Stomach (tissue), 19 donors: ENCODE results near the gene ERG28. TPM values are rescaled to one million over a fixed set of nuclear protein-coding genes. Genes with fewer than 3 reads are reported as not detected.

Source experiments
- DNase-seq, 2 donors: peaks; one replicate each; pipeline versions ENCODE4 v3.0.0 to v3.0.0-alpha.2; 2013 to 2019
- H3K27ac ChIP-seq, 5 donors: fragments of 200-600 bp in 4 of 5; sonication (generic) in 4 of 5; one replicate each; pipeline ENCODE4 v1.5.1; 2013 to 2019; ENCODE audit warnings: mild to moderate bottlenecking in 1 of 5, moderate library complexity in 1 of 5
- H3K27me3 ChIP-seq, 3 donors: fragments of 200-600 bp; sonication (generic); one replicate each; pipeline ENCODE4 v1.5.1; 2017 to 2019; ENCODE audit warnings: mixed run types in 1 of 3
- H3K36me3 ChIP-seq, 4 donors: fragments of 200-600 bp; sonication (generic); 1 replicate in 3 of 4; 2 replicates in 1 of 4; pipeline ENCODE4 v1.5.1; 2016 to 2019
- H3K4me1 ChIP-seq, 4 donors: fragments of 200-600 bp; sonication (generic); one replicate each; pipeline ENCODE4 v1.5.1; 2016 to 2019
- H3K4me3 ChIP-seq, 4 donors: fragments of 200-600 bp; sonication (generic) in 3 of 4; one replicate each; pipeline ENCODE4 v1.5.1; 2016 to 2019; ENCODE audit warnings: mild to moderate bottlenecking in 1 of 4
- H3K9me3 ChIP-seq, 4 donors: fragments of 200-600 bp; sonication (generic); one replicate each; pipeline ENCODE4 v1.5.1; 2016 to 2019
- EP300 ChIP-seq: sonication (generic); formaldehyde crosslinking; IDR thresholded peaks from one replicate; pipeline ENCODE4 v1.6.1; 2017; ENCODE audit warnings: antibody characterized with exemption
- POLR2A ChIP-seq, 4 donors: fragments of 450-650 bp; IDR thresholded peaks; one replicate each; pipeline ENCODE4 v1.6.1; 2016; ENCODE audit warnings: antibody characterized with exemption in 4 of 4, control low read depth in 2 of 4, mild to moderate bottlenecking in 1 of 4, moderate library complexity in 1 of 4
- POLR2AphosphoS5 ChIP-seq, 3 donors: sonication (generic); formaldehyde crosslinking; IDR thresholded peaks; one replicate each; pipeline ENCODE4 v1.6.1; 2016; ENCODE audit warnings: antibody characterized with exemption in 3 of 3
- WGBS, 5 donors: extraction: QIAGEN DNeasy Blood & Tissue Kit in 3 of 5; methylation state at CpG; one replicate each; pipeline versions ENCODE4 v1.1.5 to v1.1.7; 2013 to 2018; 5-methylcytosine and 5-hydroxymethylcytosine counted together
- intact Hi-C: fragments of 100-400 bp; cut with DNase I; formaldehyde crosslinking; loops from one replicate; pipeline ENCODE4 v1.15.1; 2023; ENCODE audit warnings: low total_unique reads
- long read RNA-seq, 10 donors: transcript quantifications; one replicate each; lab custom pipeline, GENCODE V29; 2026
- polyA plus RNA-seq, 3 donors: library from polyadenylated mRNA; stranded (reverse); fragments of 200-250 nt; gene quantifications; one replicate each; pipeline ENCODE4 v1.2.3, GENCODE V29; 2013
- total RNA-seq, 5 donors: library from RNA; depleted of rRNA; stranded (reverse); fragments of >200 nt; gene quantifications; one replicate each; pipeline versions ENCODE4 v1.1.0 to v1.2.3, GENCODE V29; 2014 to 2016
- TF ChIP-seq, protein P1 (sequence below), 7 experiments: fragments of 450-650 bp in 4 of 7; fragments of 200-600 bp in 3 of 7; sonication (generic) in 3 of 7; IDR thresholded peaks; one replicate each; pipeline ENCODE4 v1.5.1; 2016 to 2019; ENCODE audit warnings: antibody characterized with exemption in 7 of 7, control low read depth in 2 of 7, mild to moderate bottlenecking in 1 of 7
- donor health status: healthy with polysubstance abuse.
- donor health status: Bipolar disorder and iron deficiency.
- donor health status: healthy.

ERG28 gene, protein sequence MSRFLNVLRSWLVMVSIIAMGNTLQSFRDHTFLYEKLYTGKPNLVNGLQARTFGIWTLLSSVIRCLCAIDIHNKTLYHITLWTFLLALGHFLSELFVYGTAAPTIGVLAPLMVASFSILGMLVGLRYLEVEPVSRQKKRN
- total RNA-seq = 10 to 100 TPM in 1 of 5 donors, 1 to 10 TPM in 2, not detected in 2; 3.3 to 24.3 (median 3.9) TPM
- 10 to 100 TPM in 2 of 3 donors, 1 to 10 TPM in 1; 8.2 to 24.0 (median 12.4) TPM for polyA plus RNA-seq
- long read RNA-seq, donor 1, transcript ERG28-201 (5 exons, 2,633 nt) = major isoform, 8 of 8 reads
- long read RNA-seq, donor 1, partial matches to known transcripts = 0 of 8 reads
- long read RNA-seq, donor 1, other reads (novel, unspliced or antisense) = 0 of 8 reads
- long read RNA-seq, donor 2, transcript ERG28-201 (5 exons, 2,633 nt) = major isoform, 38 of 38 reads
- long read RNA-seq, donor 2, partial matches to known transcripts = 0 of 38 reads
- long read RNA-seq, donor 2, other reads (novel, unspliced or antisense) = 0 of 38 reads
- long read RNA-seq, donor 3, transcript ERG28-201 (5 exons, 2,633 nt) = major isoform, 15 of 15 reads
- long read RNA-seq, donor 3, partial matches to known transcripts = 0 of 15 reads
- long read RNA-seq, donor 3, other reads (novel, unspliced or antisense) = 0 of 15 reads
- long read RNA-seq, donor 4, partial matches to known transcripts = 0 of 1 reads
- long read RNA-seq, donor 4, other reads (novel, unspliced or antisense) = 0 of 1 reads
- long read RNA-seq, donor 5, transcript ERG28-201 (5 exons, 2,633 nt) = major isoform, 25 of 30 reads
- long read RNA-seq, donor 5, partial matches to known transcripts = 5 of 30 reads
- long read RNA-seq, donor 5, other reads (novel, unspliced or antisense) = 0 of 30 reads
- long read RNA-seq, donor 6, transcript ERG28-201 (5 exons, 2,633 nt) = major isoform, 77 of 94 reads
- long read RNA-seq, donor 6, partial matches to known transcripts = 11 of 94 reads
- long read RNA-seq, donor 6, other reads (novel, unspliced or antisense) = 6 of 94 reads
- long read RNA-seq, donor 7, transcript ERG28-201 (5 exons, 2,633 nt) = major isoform, 33 of 33 reads
- long read RNA-seq, donor 7, partial matches to known transcripts = 0 of 33 reads
- long read RNA-seq, donor 7, other reads (novel, unspliced or antisense) = 0 of 33 reads
- long read RNA-seq, donor 8, transcript ERG28-201 (5 exons, 2,633 nt) = major isoform, 28 of 34 reads
- long read RNA-seq, donor 8, partial matches to known transcripts = 6 of 34 reads
- long read RNA-seq, donor 8, other reads (novel, unspliced or antisense) = 0 of 34 reads
- long read RNA-seq, donor 9, transcript ERG28-201 (5 exons, 2,633 nt) = major isoform, 23 of 23 reads
- long read RNA-seq, donor 9, partial matches to known transcripts = 0 of 23 reads
- long read RNA-seq, donor 9, other reads (novel, unspliced or antisense) = 0 of 23 reads
- long read RNA-seq, donor 10, transcript ERG28-201 (5 exons, 2,633 nt) = major isoform, 9 of 9 reads
- long read RNA-seq, donor 10, partial matches to known transcripts = 0 of 9 reads
- long read RNA-seq, donor 10, other reads (novel, unspliced or antisense) = 0 of 9 reads

DNA sequence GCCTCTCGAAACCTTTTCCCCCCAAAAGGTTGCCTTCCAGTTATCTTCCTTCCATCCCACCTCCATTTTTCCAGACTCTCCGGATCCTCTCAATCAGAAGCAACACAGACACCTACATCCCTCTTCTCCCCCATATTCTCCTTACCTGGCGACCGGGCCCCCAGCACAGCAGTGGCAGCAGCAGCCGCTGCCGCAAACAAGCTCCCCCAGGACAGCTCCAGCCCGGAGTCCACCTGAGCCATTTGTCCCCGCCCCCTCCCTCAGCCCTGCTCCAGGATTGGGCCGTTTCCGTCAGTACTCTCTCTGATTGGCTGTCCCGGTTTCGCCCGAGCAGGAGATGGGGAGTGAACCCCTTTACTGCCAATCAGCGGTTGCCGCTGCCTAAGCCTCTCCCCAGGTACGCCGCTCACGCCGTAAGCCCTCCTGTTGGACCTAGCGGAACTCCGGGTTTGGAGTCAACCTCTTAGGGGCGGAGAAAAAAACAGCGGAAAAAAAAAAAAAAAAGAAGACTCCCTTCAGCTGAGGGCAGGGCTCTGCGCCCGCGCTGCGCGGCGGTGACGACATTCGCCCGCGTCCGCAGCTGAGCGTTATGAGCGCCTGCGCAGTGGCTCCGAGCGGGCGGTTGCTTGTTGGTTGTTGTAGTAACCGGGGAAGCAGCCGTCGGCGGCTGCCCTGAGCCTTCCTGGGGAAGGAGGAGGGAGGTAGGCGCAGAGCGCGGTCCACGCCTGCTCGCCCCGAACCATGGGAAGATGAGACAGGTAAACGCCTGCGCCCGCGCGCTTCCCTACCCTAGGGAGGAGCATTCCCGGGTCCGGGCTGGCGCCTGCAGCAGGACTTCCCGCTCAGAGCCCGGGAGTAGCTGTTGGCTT, at the start of gene ERG28, which contains the start of gene TTLL5:
ERG28 (minus strand) TSS at position 247 of the 869 bp plus-strand sequence. CDS start 3,374 bp downstream, outside the sequence.
TTLL5 (plus strand) TSS at position 617 of the 869 bp plus-strand sequence. CDS start 1,904 bp downstream, outside the sequence.
- TF ChIP-seq POLR2AphosphoS5 (IDR thresholded peaks at IDR 0.05) = peak; percentile 65 to 86 (median 70)
- no peak for TF ChIP-seq EP300
- TF ChIP-seq POLR2A (IDR thresholded peaks at IDR 0.05) = peak in 1 of 4 donors; percentile 49
- TF ChIP-seq, protein P1, sequence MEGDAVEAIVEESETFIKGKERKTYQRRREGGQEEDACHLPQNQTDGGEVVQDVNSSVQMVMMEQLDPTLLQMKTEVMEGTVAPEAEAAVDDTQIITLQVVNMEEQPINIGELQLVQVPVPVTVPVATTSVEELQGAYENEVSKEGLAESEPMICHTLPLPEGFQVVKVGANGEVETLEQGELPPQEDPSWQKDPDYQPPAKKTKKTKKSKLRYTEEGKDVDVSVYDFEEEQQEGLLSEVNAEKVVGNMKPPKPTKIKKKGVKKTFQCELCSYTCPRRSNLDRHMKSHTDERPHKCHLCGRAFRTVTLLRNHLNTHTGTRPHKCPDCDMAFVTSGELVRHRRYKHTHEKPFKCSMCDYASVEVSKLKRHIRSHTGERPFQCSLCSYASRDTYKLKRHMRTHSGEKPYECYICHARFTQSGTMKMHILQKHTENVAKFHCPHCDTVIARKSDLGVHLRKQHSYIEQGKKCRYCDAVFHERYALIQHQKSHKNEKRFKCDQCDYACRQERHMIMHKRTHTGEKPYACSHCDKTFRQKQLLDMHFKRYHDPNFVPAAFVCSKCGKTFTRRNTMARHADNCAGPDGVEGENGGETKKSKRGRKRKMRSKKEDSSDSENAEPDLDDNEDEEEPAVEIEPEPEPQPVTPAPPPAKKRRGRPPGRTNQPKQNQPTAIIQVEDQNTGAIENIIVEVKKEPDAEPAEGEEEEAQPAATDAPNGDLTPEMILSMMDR (IDR thresholded peaks at IDR 0.05) = no peak
- intact Hi-C loops = no loop called here
- Histone ChIP-seq H3K27ac (peak within 1 kb of the TSS; percentile 85 to 94 (median 92)), H3K9me3 (no peaks in the 10 kb centered on the region), H3K36me3 (peaks cover 4 to 34% (median 29%) of the 10 kb centered on the region in 4 donors), H3K4me3 (peak within 1 kb of the TSS; percentile 84 to 97 (median 94)), H3K27me3 (no peaks in the 10 kb centered on the region), H3K4me1 (peaks cover 14 to 31% (median 24%) of the 10 kb centered on the region in 4 donors)
- DNase-seq = peak; percentile 98 to 99
- WGBS, 5 donors = 0 to 1% (median 0%) methylated on average over 47 to 60 of the region's 60 CpGs

DNA sequence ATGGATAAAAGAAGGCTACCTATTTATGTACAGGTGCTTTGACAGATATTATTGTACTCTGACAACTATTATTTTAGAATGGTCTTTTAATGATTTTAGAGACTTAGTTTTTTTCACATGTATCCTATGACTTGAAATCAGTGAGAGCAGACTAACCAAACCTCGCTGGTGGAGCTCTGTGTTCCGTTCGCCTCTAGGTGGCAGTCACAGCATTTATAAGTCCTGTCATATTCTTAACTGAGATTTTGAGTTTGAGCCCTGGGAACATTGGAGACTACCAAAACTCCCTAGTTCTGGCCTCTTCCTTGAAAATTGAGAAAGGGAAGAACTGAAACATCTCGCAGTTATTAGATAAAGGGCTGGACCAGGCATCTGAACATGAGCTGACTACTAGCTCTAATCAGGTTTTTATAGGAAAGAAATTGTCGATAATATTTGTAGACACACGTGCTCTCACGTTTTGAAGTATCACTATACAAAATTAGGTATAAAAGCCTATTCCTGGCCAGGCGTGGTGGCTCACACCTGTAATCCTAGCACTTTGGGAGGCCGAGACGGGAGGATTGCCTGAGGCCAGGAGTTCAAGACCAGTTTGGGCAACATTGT, 48.6 kb upstream of the ERG28 start:
- peak overlapping the region in 1 of 5 donors; percentile 26 for H3K27ac ChIP-seq
- intact Hi-C loops = loop anchor here (5.0 to 10.0 kb wide), 2 partner anchors 75 to 278 kb away; partner anchors contain the start of gene IFT43
- DNase-seq = peak; percentile 84 to 94
- H3K27me3 ChIP-seq = no peaks in the 10 kb centered on the region
- WGBS, 5 donors = 54 to 58% (median 56%) methylated on average over 10 of the region's 10 CpGs
- H3K36me3 ChIP-seq = peaks cover 0 to 16% (median 11%) of the 10 kb centered on the region in 4 donors
- no peak overlapping the region for H3K4me3 ChIP-seq
- no peak for TF ChIP-seq POLR2A (IDR thresholded peaks at IDR 0.05)
- TF ChIP-seq POLR2AphosphoS5 (IDR thresholded peaks at IDR 0.05) = peak in 1 of 3 donors; percentile 27
- TF ChIP-seq, protein P1 (IDR thresholded peaks at IDR 0.05) = peak in 5 of 7 experiments; percentile 57 to 77 (median 73)
- no peak for TF ChIP-seq EP300
- peaks cover 11 to 24% (median 18%) of the 10 kb centered on the region in 4 donors for H3K4me1 ChIP-seq
- no peaks in the 10 kb centered on the region for H3K9me3 ChIP-seq

DNA sequence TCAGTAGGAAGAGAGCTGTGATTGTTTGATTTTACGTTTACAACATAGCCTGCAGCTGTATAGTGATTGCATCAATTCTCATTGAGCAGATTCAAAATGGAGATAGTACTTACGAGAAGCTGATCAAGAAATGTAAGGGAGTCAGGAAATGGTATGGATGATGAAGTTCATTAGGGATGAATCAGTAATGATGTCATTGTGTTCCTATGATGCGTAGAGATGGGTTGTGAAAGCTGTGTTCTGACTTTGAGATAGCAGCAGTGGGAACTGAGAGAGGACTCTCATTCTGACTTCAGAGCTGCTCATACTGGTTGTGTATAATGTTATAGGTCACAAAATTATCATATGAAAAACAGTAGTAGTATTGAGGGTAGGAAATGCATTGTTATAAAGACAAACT, 44.3 kb upstream of the ERG28 start:
- TF ChIP-seq POLR2A (IDR thresholded peaks at IDR 0.05) (no peak), EP300 (no peak), POLR2AphosphoS5 (IDR thresholded peaks at IDR 0.05) (no peak)
- TF ChIP-seq, protein P1 (IDR thresholded peaks at IDR 0.05) = no peak
- intact Hi-C loops = loop anchor here (5.0 to 10.0 kb wide), 2 partner anchors 80 to 282 kb away; partner anchors contain the start of gene IFT43
- H3K36me3 ChIP-seq = peaks cover 0 to 46% (median 28%) of the 10 kb centered on the region in 4 donors
- H3K4me3 ChIP-seq = no peak overlapping the region
- no peaks in the 10 kb centered on the region for H3K9me3 ChIP-seq
- peaks cover 0 to 18% (median 5%) of the 10 kb centered on the region in 4 donors for H3K4me1 ChIP-seq
- WGBS, 5 donors = 92 to 97% (median 94%) methylated on average over 3 of the region's 3 CpGs
- DNase-seq = no peak
- no peak overlapping the region for H3K27ac ChIP-seq
- no peaks in the 10 kb centered on the region for H3K27me3 ChIP-seq
